Caki2 (cell line): ENCODE data around the gene KLF11. TPM values are rescaled to one million over a fixed set of nuclear protein-coding genes. Genes with fewer than 3 reads are reported as not detected.
"Not testable (repeated sequence)": the region's sequence is repeated elsewhere in the genome, so short reads cannot be mapped to it uniquely, and the experiment has no call there.

Experiments used
- DNase-seq: peaks from one replicate; pipeline ENCODE4 v3.0.0-alpha.2; 2015; ENCODE audit warnings: low read depth
- in situ Hi-C: cut with HindIII; loops from 2 replicates; pipeline ENCODE4 v1.10.0; 2016; ENCODE audit warnings: low sequenced_read_pairs, low pct_unique_long_range_greater_than_20kb, mixed read lengths
- total RNA-seq: library from RNA; depleted of rRNA; stranded (reverse); fragments of >200 nt; shearing (Covaris generic); gene quantifications from 2 replicates; pipeline ENCODE4 v1.2.3, GENCODE V29; 2014; ENCODE audit warnings: low replicate concordance

KLF11 gene
- total RNA-seq, 1 experiment from 2014 or later, result 13.1 TPM

- in situ Hi-C loops, result no loop called here
- DNase-seq, result no peak
Observed at GRCh38 chr2:10019174-10019573, 24.2 kb upstream of the KLF11 start.

GRCh38 chr2:10019602-10020400, 23.5 kb upstream of the KLF11 start:
- no peak for DNase-seq
- in situ Hi-C loops, result no loop called here

- in situ Hi-C loops, result no loop called here
Observed at GRCh38 chr2:10022041-10022421, 21.3 kb upstream of the KLF11 start.

GRCh38 chr2:10022445-10022844, 20.9 kb upstream of the KLF11 start:
- DNase-seq, result no peak
- in situ Hi-C loops, result no loop called here

More at GRCh38 chr2:10022041-10022421, 21.3 kb upstream of the KLF11 start:
- DNase-seq, result no peak

- in situ Hi-C loops, result no loop called here
- no peak for DNase-seq
Observed at GRCh38 chr2:10022966-10023662, 20.2 kb upstream of the KLF11 start.

GRCh38 chr2:10026940-10027569, 16.3 kb upstream of the KLF11 start:
- in situ Hi-C loops, result loop anchor here (25.0 kb wide), 1 partner anchor 215 kb away; no protein-coding TSS in a partner anchor
- no peak for DNase-seq

GRCh38 chr2:10027660-10028330, 15.6 kb upstream of the KLF11 start:
- in situ Hi-C loops, result loop anchor here (25.0 kb wide), 1 partner anchor 215 kb away; no protein-coding TSS in a partner anchor

GRCh38 chr2:10028407-10028987, 14.9 kb upstream of the KLF11 start:
- no peak for DNase-seq
- in situ Hi-C loops, result loop anchor here (25.0 kb wide), 1 partner anchor 216 kb away; no protein-coding TSS in a partner anchor

More at GRCh38 chr2:10027660-10028330, 15.6 kb upstream of the KLF11 start:
- no peak for DNase-seq

GRCh38 chr2:10028988-10029874, 14.1 kb upstream of the KLF11 start:
- no peak for DNase-seq
- in situ Hi-C loops, result loop anchor here (25.0 kb wide), 1 partner anchor 217 kb away; no protein-coding TSS in a partner anchor

- DNase-seq, result no peak
- in situ Hi-C loops, result loop anchor here (25.0 kb wide), 1 partner anchor 218 kb away; no protein-coding TSS in a partner anchor
Observed at GRCh38 chr2:10029875-10030223, 13.5 kb upstream of the KLF11 start.

GRCh38 chr2:10030311-10030736, 13.0 kb upstream of the KLF11 start:
- in situ Hi-C loops, result loop anchor here (25.0 kb wide), 1 partner anchor 218 kb away; no protein-coding TSS in a partner anchor
- no peak for DNase-seq

GRCh38 chr2:10030798-10031197, 12.6 kb upstream of the KLF11 start:
- not testable (repeated sequence) for DNase-seq
- in situ Hi-C loops, result loop anchor here (25.0 kb wide), 1 partner anchor 218 kb away; no protein-coding TSS in a partner anchor

- no peak for DNase-seq
- in situ Hi-C loops, result loop anchor here (25.0 kb wide), 1 partner anchor 220 kb away; no protein-coding TSS in a partner anchor
Observed at GRCh38 chr2:10031886-10032745, 11.2 kb upstream of the KLF11 start.

- no peak for DNase-seq
- in situ Hi-C loops, result loop anchor here (25.0 kb wide), 1 partner anchor 220 kb away; no protein-coding TSS in a partner anchor
Observed at GRCh38 chr2:10032746-10033105, 10.6 kb upstream of the KLF11 start.

- DNase-seq, result no peak
- in situ Hi-C loops, result loop anchor here (25.0 kb wide), 1 partner anchor 221 kb away; no protein-coding TSS in a partner anchor
Observed at GRCh38 chr2:10033251-10034006, 9.9 kb upstream of the KLF11 start.
